Stimulated activated CD8-positive, alpha-beta memory T cell treated with anti-CD3 and anti-CD28 coated beads, Interleukin-12 subunit alpha, Interleukin-12 subunit beta, amount 100 ng/mL, for 24 hours (primary cell): ENCODE results near the gene CLHC1.

ENCODE experiments used
- DNase-seq: peaks from one replicate; pipeline ENCODE4 v3.0.0-alpha.2; 2020; ENCODE audit errors: extremely low read depth

The CLHC1 gene

DNA sequence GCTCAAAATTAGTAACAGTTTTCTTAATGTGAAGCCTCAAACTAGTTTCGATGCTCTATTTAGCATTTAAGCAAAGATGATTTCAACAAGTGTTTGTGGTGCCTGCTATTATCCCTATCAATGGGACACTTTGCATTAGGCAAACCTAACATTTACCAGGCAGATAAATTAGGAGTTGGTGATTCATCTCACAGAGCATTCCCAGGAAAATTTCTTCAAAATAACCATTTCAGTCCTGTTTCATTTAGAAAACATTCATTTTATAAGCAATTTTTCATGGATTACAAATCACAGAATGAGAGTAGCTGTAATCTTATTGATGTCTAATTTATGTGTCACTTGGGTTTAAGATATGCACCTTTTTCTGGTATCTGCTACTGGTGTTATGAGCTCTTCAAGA is 62.7 kb downstream of the CLHC1 start:
- no peak for DNase-seq

GRCh38 chr2:55168221-55169154 is 63.6 kb downstream of the CLHC1 start:
- no peak for DNase-seq

DNA sequence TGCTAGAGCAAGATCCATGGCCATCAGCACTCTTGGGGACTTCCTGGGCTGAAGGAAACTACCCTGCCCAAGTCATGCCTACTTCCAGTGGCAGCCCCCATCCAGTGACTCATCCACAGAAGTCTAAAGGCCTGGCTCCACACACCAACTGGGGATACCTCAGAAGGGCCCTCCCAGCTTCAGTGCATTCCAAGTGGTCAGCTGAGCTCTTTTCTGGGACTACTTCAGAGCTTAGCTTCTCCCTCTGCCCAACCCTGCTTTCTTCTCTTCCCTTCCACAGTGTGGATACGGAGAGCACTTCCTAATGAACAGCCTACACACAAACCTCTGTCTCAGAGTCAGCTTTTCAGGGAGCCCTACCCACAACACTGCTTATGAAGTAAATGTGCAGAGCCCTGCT is 66.5 kb downstream of the CLHC1 start:
- DNase-seq = no peak

DNA sequence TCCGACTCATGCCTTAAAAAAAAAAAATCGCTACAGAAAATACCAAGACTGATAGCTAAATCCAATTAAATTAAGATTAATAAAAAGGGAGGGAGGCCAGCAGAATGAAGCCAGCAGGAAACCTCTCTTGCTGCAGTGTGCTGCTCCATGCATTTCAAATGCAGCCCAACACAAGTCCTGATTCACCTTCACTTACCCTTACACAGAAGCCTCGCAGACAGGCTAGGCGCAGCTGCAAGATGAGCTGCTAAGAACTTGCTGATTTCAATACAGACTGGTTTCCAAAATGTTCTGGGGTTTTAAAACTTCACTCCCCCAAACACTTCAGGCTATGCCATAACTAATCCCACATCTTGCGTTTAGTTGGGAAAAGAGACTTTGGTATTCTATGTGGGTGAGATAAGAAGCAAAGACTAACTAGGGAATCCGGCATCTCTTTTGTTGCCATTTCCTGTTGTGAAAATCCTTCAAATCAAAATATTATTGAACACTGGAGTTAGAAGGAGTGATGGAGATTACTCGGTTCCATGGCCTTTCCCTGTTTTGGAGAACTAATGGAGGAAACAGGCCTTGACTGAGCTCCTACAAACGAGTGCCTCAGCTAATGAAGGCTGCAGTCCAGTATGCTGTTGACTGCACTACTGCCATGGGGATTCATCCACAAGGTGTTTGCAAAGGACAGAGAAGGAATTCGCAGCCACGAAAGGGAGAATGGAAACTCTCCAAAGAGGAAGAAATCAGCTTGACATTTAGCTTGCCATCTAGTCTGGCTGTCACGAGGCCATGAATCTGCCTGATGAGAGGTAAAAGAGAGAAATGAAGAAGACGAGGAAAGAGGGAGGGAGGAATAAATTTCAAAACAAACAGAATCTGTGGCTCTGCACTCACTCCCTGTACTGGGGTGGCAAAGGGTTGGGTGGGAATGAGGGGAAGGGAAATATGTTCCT is 67.3 kb downstream of the CLHC1 start:
- no peak for DNase-seq

DNA sequence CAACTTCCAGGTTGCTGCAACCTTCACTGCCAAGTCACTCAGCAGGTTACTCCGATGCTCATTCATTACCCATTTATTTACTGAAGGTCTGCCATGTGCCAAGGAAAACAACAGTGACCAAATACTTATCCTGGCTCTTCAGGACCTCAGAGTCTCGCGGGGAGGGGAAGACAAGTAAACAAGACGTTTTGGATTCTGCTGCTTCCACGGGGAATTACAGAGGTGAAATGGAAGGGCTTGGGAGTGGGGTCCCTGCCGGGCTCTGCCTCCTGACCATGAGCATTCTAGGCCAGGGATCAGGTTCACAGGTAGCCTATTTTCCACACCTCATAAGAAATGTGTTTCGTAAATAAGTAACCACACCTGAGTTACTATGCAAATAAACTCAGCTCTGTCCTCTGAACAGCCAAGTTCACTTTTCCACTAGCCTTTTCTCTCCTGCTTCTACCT is 68.1 kb downstream of the CLHC1 start:
- DNase-seq = no peak

DNA sequence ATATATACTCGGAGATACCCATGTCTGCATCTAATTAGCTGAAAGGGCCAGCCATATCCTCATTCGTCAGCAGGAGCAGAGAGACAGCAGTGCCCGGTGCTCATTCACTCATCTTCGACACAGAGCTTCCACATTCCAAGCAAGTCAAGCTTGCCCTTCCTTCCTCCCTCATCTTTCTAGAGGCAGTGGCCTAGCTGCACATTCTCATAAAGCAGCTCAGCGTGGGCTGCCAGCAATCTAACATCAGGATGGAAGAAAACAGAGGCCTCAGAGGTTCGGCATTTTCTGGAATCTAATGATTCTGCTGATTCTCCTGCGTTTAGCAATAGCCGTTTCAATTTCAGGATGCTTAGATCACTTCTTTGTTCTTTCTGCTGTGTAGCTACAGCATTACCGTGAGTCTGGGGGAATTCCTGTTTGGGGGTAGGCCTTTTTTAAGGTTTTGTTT is 68.8 kb downstream of the CLHC1 start:
- DNase-seq = no peak

- no peak for DNase-seq
Observed at GRCh38 chr2:55162284-55163006, 69.6 kb downstream of the CLHC1 start.

GRCh38 chr2:55161295-55162210 is 70.5 kb downstream of the CLHC1 start:
- no peak for DNase-seq

GRCh38 chr2:55160422-55160821 is 71.7 kb downstream of the CLHC1 start:
- no peak for DNase-seq

DNA sequence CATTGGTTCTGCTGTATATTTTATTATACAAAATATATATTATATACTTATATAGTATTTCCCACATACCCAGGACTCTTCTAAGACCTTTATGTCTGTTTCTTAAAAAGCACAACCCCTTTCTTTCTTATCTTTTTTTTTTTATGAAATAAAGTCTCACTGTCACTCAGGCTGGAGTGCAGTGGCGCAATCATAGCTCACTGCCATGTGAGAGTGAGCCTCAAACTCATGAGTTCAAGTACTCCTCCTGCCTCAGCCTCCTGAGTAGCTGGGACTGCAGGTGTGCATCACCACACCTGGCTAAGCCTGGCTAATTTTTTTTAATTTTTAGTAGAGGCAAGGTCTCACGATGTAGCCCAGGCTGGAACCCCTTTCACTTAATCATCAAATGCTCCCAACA is 72.3 kb downstream of the CLHC1 start:
- no peak for DNase-seq

GRCh38 chr2:55159037-55159651 is 72.9 kb downstream of the CLHC1 start:
- DNase-seq = no peak

- DNase-seq = no peak
Observed at GRCh38 chr2:55158111-55158814, 73.8 kb downstream of the CLHC1 start.

- DNase-seq = no peak
Observed at GRCh38 chr2:55157474-55157884, 74.6 kb downstream of the CLHC1 start.

GRCh38 chr2:55156984-55157383 is 75.1 kb downstream of the CLHC1 start:
- DNase-seq = no peak

DNA sequence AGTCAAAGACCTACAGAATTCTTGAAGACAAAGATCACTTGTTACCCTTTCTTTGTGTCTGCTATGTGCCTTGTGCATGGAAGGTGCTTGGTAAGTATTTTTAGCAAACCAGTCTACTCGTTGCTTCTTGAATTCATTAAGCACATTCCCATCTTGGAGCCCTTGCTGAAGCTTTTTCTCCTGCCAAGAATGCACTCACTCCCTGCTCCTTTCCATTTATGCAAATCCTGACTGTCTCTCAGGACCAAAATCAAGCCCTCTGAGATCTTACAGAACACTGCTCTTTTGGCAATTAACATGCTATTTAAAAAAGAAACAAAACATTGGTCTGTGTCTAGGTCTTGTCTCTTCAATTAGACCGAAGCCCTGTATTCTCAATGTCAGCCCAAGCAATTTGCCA is 75.8 kb downstream of the CLHC1 start:
- DNase-seq = no peak

GRCh38 chr2:55155764-55156281 is 76.3 kb downstream of the CLHC1 start:
- no peak for DNase-seq

- DNase-seq = no peak
Observed at GRCh38 chr2:55155206-55155605, 76.9 kb downstream of the CLHC1 start.

- no peak for DNase-seq
Observed at GRCh38 chr2:55154525-55155030, 77.5 kb downstream of the CLHC1 start.
